GM18873 (cell line): ENCODE data around the gene FLCN.

Experiments
- ATAC-seq: cut with Tn5 transposase; IDR thresholded peaks from one replicate; pipeline ENCODE4 v1.9.1; 2021; ENCODE audit warnings: mild to moderate bottlenecking, moderate library complexity, moderate number of reproducible peaks; ENCODE audit not compliant: unreplicated experiment, low FRiP score

The FLCN gene

DNA sequence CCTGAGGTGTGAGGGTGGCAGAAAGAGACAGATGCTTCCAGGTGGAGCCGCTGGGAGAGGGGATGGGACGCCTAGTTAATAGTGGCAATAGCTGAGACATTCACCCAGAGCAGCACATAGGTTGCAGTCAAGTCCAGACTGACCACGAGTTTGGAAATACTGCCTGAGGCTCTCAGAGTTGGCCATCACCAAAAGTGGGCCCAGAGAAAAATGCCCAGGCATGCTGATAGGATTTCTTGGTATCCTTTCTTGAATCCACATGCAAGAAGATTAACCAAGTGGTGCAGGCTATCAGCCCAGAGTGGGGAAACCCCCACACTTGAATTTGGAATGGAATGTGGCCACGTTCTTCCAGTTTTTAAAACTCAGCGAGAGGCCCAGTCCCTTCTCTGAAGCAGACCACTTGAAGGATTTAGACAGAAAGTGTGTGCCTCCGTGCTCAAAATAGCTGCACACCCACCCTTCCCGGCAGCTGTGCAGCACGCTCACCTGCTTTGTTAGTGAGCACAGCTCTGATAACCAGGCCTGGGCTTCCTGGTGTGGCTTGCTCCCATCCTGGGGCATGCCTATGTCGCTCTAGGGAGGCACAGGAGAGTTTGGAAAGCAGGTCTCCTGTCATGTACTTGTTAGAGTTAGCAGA lies 66.5 kb downstream of the FLCN start:
- ATAC-seq = no peak

DNA sequence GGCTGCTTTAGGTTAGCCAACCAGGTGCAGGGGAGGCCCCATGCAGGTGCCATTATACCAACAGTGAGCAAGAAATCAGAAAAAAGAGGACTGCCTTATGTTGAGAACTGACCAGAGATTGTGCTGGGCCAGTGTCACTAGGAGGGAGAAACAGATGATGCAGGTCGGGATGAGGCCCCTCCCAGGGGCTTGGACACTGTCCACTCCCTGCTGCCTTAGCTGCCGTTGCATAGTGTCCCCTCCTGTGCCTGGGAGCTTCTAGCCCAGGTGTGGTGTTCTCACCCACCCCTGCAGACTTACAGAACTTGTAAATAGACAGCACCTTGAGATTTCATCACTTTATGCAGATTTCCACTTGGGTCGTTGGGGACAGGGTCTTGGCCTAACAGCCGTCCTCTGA lies 67.6 kb downstream of the FLCN start:
- ATAC-seq = no peak

DNA sequence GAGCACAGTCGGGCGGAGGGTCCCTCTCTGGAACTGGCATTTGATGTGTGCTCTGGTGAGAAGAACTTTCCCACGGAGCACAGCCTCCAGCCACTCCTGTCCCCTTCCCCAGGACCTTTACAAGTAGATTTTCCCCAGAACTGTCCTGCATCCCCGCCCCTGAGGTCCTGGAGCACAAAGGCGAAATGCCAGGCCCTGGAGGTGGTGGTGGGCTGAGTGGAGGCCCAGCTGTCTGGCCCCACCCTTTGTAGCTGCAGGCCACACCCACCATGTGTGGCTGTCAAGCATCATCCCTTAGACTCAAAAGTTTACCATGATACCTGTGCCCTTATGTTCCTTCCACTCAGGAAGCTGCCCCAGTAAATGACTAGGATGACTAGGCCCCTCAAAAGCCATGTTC lies 68.6 kb downstream of the FLCN start:
- no peak for ATAC-seq

DNA sequence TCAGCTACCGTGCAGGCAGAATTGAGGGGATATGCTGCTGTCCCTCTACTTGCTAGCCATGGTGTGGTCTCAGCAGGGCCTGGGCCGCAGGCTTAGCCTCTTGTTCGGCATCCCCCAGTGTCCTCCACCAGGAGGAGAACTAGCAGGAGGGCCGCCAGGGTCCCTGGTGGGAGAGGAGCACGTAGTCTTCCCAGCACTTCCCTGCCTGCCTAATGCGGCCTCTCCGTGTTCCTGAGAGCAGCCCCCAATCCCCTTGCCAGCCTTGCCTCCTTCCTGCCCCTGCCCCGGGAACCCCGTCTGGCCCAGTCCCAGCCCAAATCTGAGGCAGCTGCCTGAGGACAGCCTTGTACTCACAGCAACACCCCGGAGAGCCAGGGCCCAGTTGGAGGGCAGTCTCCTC lies 69.0 kb downstream of the FLCN start:
- no peak for ATAC-seq

DNA sequence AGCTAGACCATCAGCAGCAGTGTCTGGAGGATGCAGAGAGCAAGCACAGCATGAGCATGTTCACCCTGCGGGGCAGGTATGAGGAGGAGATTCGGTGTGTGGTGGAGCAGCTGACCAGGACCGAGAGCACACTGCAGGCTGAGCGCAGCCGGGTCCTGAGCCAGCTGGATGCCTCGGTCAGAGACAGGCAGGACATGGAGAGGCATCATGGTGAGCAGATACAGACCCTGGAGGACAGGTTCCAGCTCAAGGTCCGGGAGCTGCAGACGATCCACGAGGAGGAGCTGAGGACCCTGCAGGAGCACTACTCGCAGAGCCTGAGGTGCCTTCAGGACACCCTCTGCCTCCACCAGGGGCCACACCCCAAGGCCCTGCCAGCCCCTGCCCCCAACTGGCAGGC lies 69.6 kb downstream of the FLCN start:
- no peak for ATAC-seq

DNA sequence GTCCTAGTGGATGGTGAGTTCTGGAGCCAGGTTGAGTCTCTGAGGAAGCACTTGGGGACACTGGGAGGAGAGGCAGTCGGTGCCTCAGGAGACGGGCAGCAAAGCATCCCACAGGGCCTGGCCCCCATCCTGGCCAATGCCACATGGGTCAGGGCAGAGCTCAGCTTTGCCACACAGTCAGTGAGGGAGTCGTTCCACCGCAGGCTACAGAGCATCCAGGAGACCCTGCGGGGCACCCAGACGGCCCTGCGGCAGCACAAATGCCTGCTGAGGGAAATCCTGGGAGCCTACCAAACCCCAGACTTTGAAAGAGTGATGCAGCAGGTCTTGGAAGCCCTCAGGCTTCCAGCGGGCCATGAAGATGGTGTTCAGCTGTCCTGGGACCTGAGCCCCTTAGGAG lies 70.5 kb downstream of the FLCN start:
- ATAC-seq = no peak

DNA sequence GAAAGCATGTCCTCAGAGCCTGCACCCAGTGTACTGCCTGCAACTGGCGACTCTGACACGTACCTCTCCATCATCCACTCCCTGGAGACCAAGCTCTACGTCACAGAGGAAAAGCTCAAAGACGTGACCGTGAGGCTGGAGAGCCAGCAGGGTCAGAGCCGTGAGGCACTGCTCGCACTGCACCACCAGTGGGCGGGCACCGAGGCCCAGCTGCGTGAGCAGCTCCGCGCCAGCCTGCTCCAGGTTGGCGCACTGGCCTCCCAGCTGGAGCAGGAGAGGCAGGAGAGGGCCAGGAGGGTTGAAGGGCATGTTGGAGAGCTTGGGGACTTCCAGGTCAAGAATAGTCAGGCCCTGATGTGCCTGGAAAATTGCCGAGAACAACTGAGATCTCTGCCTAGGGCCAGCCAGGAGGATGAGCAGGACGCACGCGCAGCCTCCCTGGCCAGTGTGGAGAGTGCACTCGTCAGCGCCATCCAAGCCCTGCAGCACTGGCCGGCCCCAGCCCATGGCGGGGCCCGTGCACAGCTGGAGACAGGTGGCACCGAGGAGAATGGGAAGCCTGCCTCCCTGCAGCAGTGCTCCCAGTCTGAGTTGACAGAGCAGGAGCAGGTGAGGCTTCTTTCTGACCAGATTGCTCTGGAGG lies 71.2 kb downstream of the FLCN start:
- no peak for ATAC-seq

DNA sequence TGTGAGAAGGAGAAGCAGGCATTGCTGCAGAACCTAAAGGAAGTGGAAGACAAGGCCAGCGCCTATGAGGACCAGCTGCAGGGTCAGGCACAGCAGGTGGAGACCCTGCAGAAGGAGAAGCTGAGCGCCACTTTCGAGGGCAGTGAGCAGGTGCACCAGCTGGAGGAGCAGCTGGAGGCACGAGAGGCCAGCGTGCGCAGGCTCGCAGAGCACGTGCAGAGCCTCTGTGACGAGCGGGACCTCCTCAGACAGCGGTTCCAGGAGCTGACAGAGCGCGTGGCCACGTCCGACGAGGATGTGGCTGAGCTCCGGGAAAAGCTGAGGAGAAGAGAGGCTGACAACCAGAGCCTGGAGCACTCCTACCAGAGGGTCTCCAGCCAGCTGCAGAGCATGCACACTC lies 72.3 kb downstream of the FLCN start:
- ATAC-seq = no peak

DNA sequence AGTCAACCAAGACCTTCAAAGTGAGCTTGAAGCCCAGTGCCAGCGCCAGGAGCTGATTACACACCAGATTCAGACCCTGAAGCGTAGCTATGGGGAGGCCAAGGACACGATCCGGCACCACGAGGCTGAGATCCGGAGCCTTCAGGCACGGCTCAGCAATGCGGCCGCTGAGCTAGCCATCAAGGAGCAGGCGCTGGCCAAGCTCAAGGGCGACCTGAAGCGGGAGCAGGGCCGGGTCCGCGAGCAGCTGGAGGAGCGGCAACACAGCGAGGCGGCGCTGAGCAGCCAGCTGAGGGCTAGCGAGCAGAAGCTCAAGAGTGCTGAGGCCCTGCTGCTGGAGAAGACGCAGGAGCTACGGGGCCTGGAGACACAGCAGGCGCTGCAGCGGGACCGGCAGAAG lies 72.8 kb downstream of the FLCN start:
- no peak for ATAC-seq
